Tibial nerve (tissue), 3 donors: ENCODE measurements around the gene RNF13.

Experiments used
- CTCF ChIP-seq, 5 experiments: fragments of 200-600 bp in 3 of 5; fragments of 450-650 bp in 2 of 5; sonication (generic) in 3 of 5; IDR thresholded peaks; one replicate each; pipeline ENCODE4 v1.5.1; 2016 to 2019; ENCODE audit warnings: antibody characterized with exemption in 5 of 5, mild to moderate bottlenecking in 3 of 5, moderate library complexity in 2 of 5
- POLR2A ChIP-seq, 2 donors: fragments of 450-650 bp; IDR thresholded peaks; one replicate each; pipeline ENCODE4 v1.6.1; 2017; ENCODE audit warnings: antibody characterized with exemption in 2 of 2, mild to moderate bottlenecking in 2 of 2, moderate library complexity in 2 of 2

DNA sequence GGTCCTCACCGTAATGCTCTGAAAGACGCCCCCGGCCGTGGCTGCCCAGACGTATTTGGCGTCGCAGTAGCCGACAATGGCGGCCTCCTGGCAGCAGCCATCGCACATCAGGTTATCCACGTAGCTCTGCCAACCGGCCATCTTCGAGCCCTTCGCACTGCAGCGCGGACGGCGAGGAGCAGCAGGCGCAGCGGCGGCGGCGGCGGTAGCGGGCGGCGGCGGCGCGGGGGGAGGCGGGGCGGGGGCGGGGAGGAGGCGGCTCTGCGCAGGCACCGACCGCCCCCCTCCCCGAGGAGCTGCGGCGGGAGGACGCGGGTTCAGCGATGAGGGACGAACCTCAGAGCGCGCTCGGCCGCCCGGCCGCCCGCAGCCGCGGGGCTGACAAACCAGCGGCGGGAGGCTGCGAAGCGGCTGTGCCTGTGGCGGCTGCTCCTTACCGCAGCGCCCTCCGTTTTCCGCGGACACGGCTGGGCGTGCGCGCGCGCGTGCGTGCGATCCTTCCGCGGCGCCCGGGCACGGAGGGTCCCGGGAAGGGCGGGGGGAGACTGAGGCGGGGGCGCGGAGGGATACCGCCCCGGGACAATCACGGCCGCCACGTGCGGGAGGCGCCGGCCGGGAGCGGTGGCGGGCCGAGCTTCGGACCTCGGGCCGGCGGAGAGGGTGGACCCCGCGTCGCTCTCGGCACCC, 157.8 kb downstream of the RNF13 start, which contains the start of gene PFN2:
- TF ChIP-seq CTCF (IDR thresholded peaks at IDR 0.05): peak in 1 of 5 experiments; percentile 14
- TF ChIP-seq POLR2A (IDR thresholded peaks at IDR 0.05): peak in 1 of 2 donors; percentile 29
